HS-5 (cell line): ENCODE results near the gene STXBP2.

Experiments
- DNase-seq: peaks from one replicate; pipeline ENCODE4 v3.0.0-alpha.2; 2012; ENCODE audit warnings: low read depth

STXBP2 gene

GRCh38 chr19:7614859-7615741 is 21.8 kb upstream of the STXBP2 start:
- DNase-seq, result no peak

- DNase-seq, result no peak
Observed at GRCh38 chr19:7617172-7617571, 19.7 kb upstream of the STXBP2 start.

- DNase-seq, result no peak
Observed at GRCh38 chr19:7617735-7618134, 19.2 kb upstream of the STXBP2 start.

- no peak for DNase-seq
Observed at GRCh38 chr19:7618348-7618747, 18.6 kb upstream of the STXBP2 start.

- DNase-seq, result no peak
Observed at GRCh38 chr19:7618771-7619510, 18.0 kb upstream of the STXBP2 start.

- DNase-seq, result no peak
Observed at GRCh38 chr19:7619671-7620441, 17.1 kb upstream of the STXBP2 start.

GRCh38 chr19:7620442-7621412 is 16.2 kb upstream of the STXBP2 start:
- no peak for DNase-seq

- no peak for DNase-seq
Observed at GRCh38 chr19:7622933-7623685, 13.8 kb upstream of the STXBP2 start.

- DNase-seq, result no peak
Observed at GRCh38 chr19:7623725-7624603, 12.9 kb upstream of the STXBP2 start.

- no peak for DNase-seq
Observed at GRCh38 chr19:7624810-7625209, 12.1 kb upstream of the STXBP2 start.

GRCh38 chr19:7625763-7626372 is 11.0 kb upstream of the STXBP2 start:
- no peak for DNase-seq

GRCh38 chr19:7627166-7627565 is 9.7 kb upstream of the STXBP2 start:
- DNase-seq, result no peak

GRCh38 chr19:7628589-7629311 is 8.2 kb upstream of the STXBP2 start:
- DNase-seq, result no peak

GRCh38 chr19:7629347-7630054 is 7.4 kb upstream of the STXBP2 start, which contains the start of the genes PET100 and XAB2:
Gene PET100, plus strand, starts transcription at chr19:7629793. Its CDS starts 41 bp downstream, at chr19:7629834.
Gene XAB2, minus strand, starts transcription at chr19:7629545. Its CDS starts 18 bp downstream, at chr19:7629527.
- peak; percentile 97 for DNase-seq

GRCh38 chr19:7631577-7631976 is 5.3 kb upstream of the STXBP2 start:
- DNase-seq, result no peak

- no peak for DNase-seq
Observed at GRCh38 chr19:7632340-7633203, 4.3 kb upstream of the STXBP2 start.

- DNase-seq, result no peak
Observed at GRCh38 chr19:7633698-7634097, 3.2 kb upstream of the STXBP2 start, which contains the start of gene PCP2. Gene PCP2, minus strand, starts transcription at chr19:7633719. Its CDS starts 262 bp downstream, at chr19:7633457.
